IMR-90 (cell line): ENCODE results near the gene ADCK1. TPM values are rescaled to one million over a fixed set of nuclear protein-coding genes. Genes with fewer than 3 reads are reported as not detected.

Experiments used
- ATAC-seq: fragments of 200-7000 bp; cut with Tn5 transposase; 2 replicates; pipeline ENCODE4 v1.9.1; 2020; ENCODE audit warnings: low read depth, mild to moderate bottlenecking, moderate library complexity
- BruUV-seq: library from RNA; stranded (reverse); fragments of 400-500 nt; replicated peaks from 2 replicates; lab custom pipeline; 2021; lab: Mats Ljungman, UMichigan
- CTCF ChIA-PET: fragments of 300-600 bp; formaldehyde crosslinking; extraction: SDS; loops from one replicate; lab custom pipeline; 2021; ENCODE audit warnings: antibody characterized with exemption; lab: Yijun Ruan, JAX
- POLR2A ChIA-PET: fragments of 300-600 bp; sonication (Branson Sonifier 250); formaldehyde crosslinking; loops from one replicate; lab custom pipeline; 2022; ENCODE audit warnings: antibody characterized with exemption; ENCODE audit not compliant: unreplicated experiment; lab: Charles Lee
- DNase-seq: peaks from one replicate; pipeline ENCODE4 v3.0.0; 2013
- H2AFZ ChIP-seq: replicated peaks from 2 replicates; pipeline ENCODE3; 2013; ENCODE audit warnings: low read length, mild to moderate bottlenecking; ENCODE audit not compliant: poor library complexity
- H2AK5ac ChIP-seq: 2 replicates; pipeline ENCODE4 v1.6.1; 2013; ENCODE audit warnings: low read depth, low read length, inconsistent platforms
- H2AK9ac ChIP-seq: replicated peaks from 2 replicates; pipeline ENCODE3; 2013; ENCODE audit warnings: mild to moderate bottlenecking, low read depth, low read length, moderate library complexity; ENCODE audit not compliant: poor library complexity
- H2BK120ac ChIP-seq: 2 replicates; pipeline ENCODE4 v1.6.1; 2013; ENCODE audit warnings: low read depth, low read length, inconsistent platforms
- H2BK15ac ChIP-seq: 3 replicates; pipeline ENCODE4 v1.6.1; 2013; ENCODE audit warnings: low read depth, low read length, inconsistent platforms
- H2BK20ac ChIP-seq: 2 replicates; pipeline ENCODE4 v1.6.1; 2013; ENCODE audit warnings: low read depth, mild to moderate bottlenecking, inconsistent platforms, low read length, moderate library complexity
- H2BK5ac ChIP-seq: 2 replicates; pipeline ENCODE4 v1.6.1; 2013; ENCODE audit warnings: mild to moderate bottlenecking, low read depth, low read length, inconsistent platforms; ENCODE audit not compliant: poor library complexity, severe bottlenecking
- H3K14ac ChIP-seq: replicated peaks from 2 replicates; pipeline ENCODE4 v1.6.1; 2013; ENCODE audit warnings: low read depth, low read length, inconsistent platforms
- H3K18ac ChIP-seq: 2 replicates; pipeline ENCODE4 v1.6.1; 2013; ENCODE audit warnings: low read depth, low read length, control low read depth
- H3K23ac ChIP-seq: 2 replicates; pipeline ENCODE4 v1.6.1; 2013; ENCODE audit warnings: low read depth, low read length, inconsistent platforms
- H3K27ac ChIP-seq: 2 replicates; pipeline ENCODE4 v1.5.1; 2013; ENCODE audit warnings: mild to moderate bottlenecking, control low read depth, low read length; ENCODE audit not compliant: insufficient read depth
- H3K27me3 ChIP-seq: 2 replicates; pipeline ENCODE4 v1.6.1; 2013; ENCODE audit warnings: low read length; ENCODE audit not compliant: control insufficient read depth, insufficient read depth
- H3K36me3 ChIP-seq: 2 replicates; pipeline ENCODE4 v1.6.1; 2013; ENCODE audit warnings: low read length, mixed read lengths; ENCODE audit not compliant: control insufficient read depth, insufficient read depth
- H3K4ac ChIP-seq: 2 replicates; pipeline ENCODE4 v1.6.1; 2013; ENCODE audit warnings: low read depth, low read length, inconsistent platforms
- H3K4me1 ChIP-seq: 2 replicates; pipeline ENCODE4 v1.6.1; 2013; ENCODE audit warnings: low read length, mixed read lengths; ENCODE audit not compliant: control insufficient read depth, insufficient read depth
- H3K4me2 ChIP-seq: 2 replicates; pipeline ENCODE4 v1.6.1; 2013; ENCODE audit warnings: low read depth, mild to moderate bottlenecking, control low read depth, low read length, moderate library complexity
- H3K4me3 ChIP-seq: 2 replicates; pipeline ENCODE4 v1.5.1; 2013; ENCODE audit warnings: low read depth, mild to moderate bottlenecking, control low read depth, low read length, moderate library complexity; ENCODE audit not compliant: insufficient read depth
- H3K56ac ChIP-seq: 2 replicates; pipeline ENCODE4 v1.6.1; 2013; ENCODE audit warnings: low read length, inconsistent platforms; ENCODE audit not compliant: insufficient read depth; ENCODE audit errors: extremely low read depth
- H3K79me1 ChIP-seq, 2 experiments: 2 replicates each; pipeline ENCODE4 v1.6.1; 2013; ENCODE audit warnings: low read length in 2 of 2, inconsistent platforms in 1 of 2, low read depth in 1 of 2
- H3K9ac ChIP-seq: 2 replicates; pipeline ENCODE4 v1.6.1; 2013; ENCODE audit warnings: low read depth, low read length, control low read depth
- H3K9me1 ChIP-seq: 2 replicates; pipeline ENCODE4 v1.6.1; 2013; ENCODE audit warnings: low read length, inconsistent platforms; ENCODE audit not compliant: insufficient read depth
- H3K9me3 ChIP-seq: 2 replicates; pipeline ENCODE4 v1.6.1; 2013; ENCODE audit warnings: low read length; ENCODE audit not compliant: control insufficient read depth, insufficient read depth
- H4K20me1 ChIP-seq: 2 replicates; pipeline ENCODE4 v1.6.1; 2013; ENCODE audit warnings: low read length, inconsistent platforms; ENCODE audit not compliant: insufficient read depth
- H4K5ac ChIP-seq: 2 replicates; pipeline ENCODE4 v1.6.1; 2013; ENCODE audit warnings: mild to moderate bottlenecking, low read depth, low read length, control low read depth
- H4K8ac ChIP-seq, 2 experiments: 2 replicates each; pipeline ENCODE4 v1.6.1; 2013; ENCODE audit warnings: low read depth in 2 of 2, low read length in 2 of 2, control low read depth in 1 of 2, inconsistent platforms in 1 of 2
- H4K91ac ChIP-seq: 2 replicates; pipeline ENCODE4 v1.6.1; 2013; ENCODE audit warnings: low read depth, low read length, inconsistent platforms; ENCODE audit not compliant: insufficient read depth
- BHLHE40 ChIP-seq: fragments of 150-350 bp; IDR thresholded peaks from 2 replicates; pipeline ENCODE4 v1.6.1; 2016; ENCODE audit warnings: mild to moderate bottlenecking, low read depth, low read length
- CEBPB ChIP-seq: IDR thresholded peaks from 2 replicates; pipeline ENCODE4 v1.6.1; 2012; ENCODE audit warnings: low read depth, low read length, improper control_type of control experiment
- ELK1 ChIP-seq: fragments of 150-350 bp; IDR thresholded peaks from 2 replicates; pipeline ENCODE4 v1.6.1; 2016; ENCODE audit warnings: low read depth, mild to moderate bottlenecking, low read length, moderate library complexity, borderline replicate concordance
- FOS ChIP-seq: fragments of 150-350 bp; IDR thresholded peaks from 2 replicates; pipeline ENCODE4 v1.6.1; 2016; ENCODE audit warnings: low read depth, low read length
- MAFK ChIP-seq: IDR thresholded peaks from 2 replicates; pipeline ENCODE4 v1.6.1; 2012; ENCODE audit warnings: low read depth, low read length, improper control_type of control experiment
- MAZ ChIP-seq: IDR thresholded peaks from 2 replicates; pipeline ENCODE4 v1.6.1; 2012; ENCODE audit warnings: low read depth, mild to moderate bottlenecking, low read length, improper control_type of control experiment, moderate library complexity, borderline replicate concordance
- MXI1 ChIP-seq: IDR thresholded peaks from 2 replicates; pipeline ENCODE4 v1.6.1; 2012; ENCODE audit warnings: low read depth, mild to moderate bottlenecking, low read length, moderate library complexity, borderline replicate concordance
- NFE2L2 ChIP-seq: fragments of 150-350 bp; IDR thresholded peaks from 2 replicates; pipeline ENCODE4 v1.6.1; 2016; ENCODE audit warnings: low read depth, mild to moderate bottlenecking, low read length
- POLR2A ChIP-seq: IDR thresholded peaks from 2 replicates; pipeline ENCODE4 v1.6.1; 2012; ENCODE audit warnings: mild to moderate bottlenecking, low read depth, low read length
- RAD21 ChIP-seq: IDR thresholded peaks from 2 replicates; pipeline ENCODE4 v1.6.1; 2012; ENCODE audit warnings: low read length, improper control_type of control experiment
- RCOR1 ChIP-seq: IDR thresholded peaks from 2 replicates; pipeline ENCODE4 v1.6.1; 2012; ENCODE audit warnings: mild to moderate bottlenecking, low read length, improper control_type of control experiment; ENCODE audit not compliant: insufficient replicate concordance
- RFX5 ChIP-seq: IDR thresholded peaks from 2 replicates; pipeline ENCODE4 v1.8.0; 2012; ENCODE audit warnings: low read depth, mild to moderate bottlenecking, low read length, moderate library complexity
- SMC3 ChIP-seq: fragments of 150-350 bp; IDR thresholded peaks from 2 replicates; pipeline ENCODE4 v1.6.1; 2016; ENCODE audit warnings: low read depth, mild to moderate bottlenecking, antibody characterized with exemption, low read length, moderate library complexity
- USF2 ChIP-seq: fragments of 150-350 bp; IDR thresholded peaks from 2 replicates; pipeline ENCODE4 v1.6.1; 2017; ENCODE audit warnings: mild to moderate bottlenecking, antibody characterized with exemption, low read length, low read depth
- WGBS, 2 experiments: methylation state at CpG; one replicate each; pipeline versions ENCODE4 v1.1.5 to v1.1.7; 2013; ENCODE audit warnings: missing lambda C conversion rate in 2 of 2; ENCODE audit not compliant: insufficient read length in 1 of 2; ENCODE audit errors: extremely low coverage in 2 of 2; 5-methylcytosine and 5-hydroxymethylcytosine counted together
- dilution Hi-C: fragments of 300-500 bp; cut with HindIII; formaldehyde crosslinking; loops from one replicate; pipeline ENCODE4 v1.14.3; 2018; ENCODE audit warnings: low sequenced_read_pairs; ENCODE audit not compliant: unreplicated experiment
- in situ Hi-C: fragments of 300-500 bp; cut with MboI; formaldehyde crosslinking; loops from 3 replicates; pipeline ENCODE4 v1.14.3; 2019; ENCODE audit warnings: low sequenced_read_pairs, inconsistent platforms, mixed read lengths
- intact Hi-C: fragments of 100-400 bp; cut with micrococcal nuclease; formaldehyde crosslinking; loops from 2 replicates; pipeline ENCODE4 v1.10.0; 2022
- polyA plus RNA-seq, 3 experiments: library from polyadenylated mRNA; depleted of rRNA; stranded (reverse); fragments of >200 nt; gene quantifications; 2 replicates each; pipeline ENCODE4 v1.2.3, GENCODE V29; 2012; ENCODE audit warnings: low replicate concordance in 1 of 3
- total RNA-seq: library from RNA; depleted of rRNA; stranded (reverse); fragments of >200 nt; gene quantifications from 2 replicates; pipeline ENCODE4 v1.2.3, GENCODE V29; 2012
- TF ChIP-seq, protein P1 (sequence below): conservative IDR thresholded peaks from 2 replicates; pipeline ENCODE4 v1.5.1; 2012; ENCODE audit warnings: mild to moderate bottlenecking, low read depth, low read length, improper control_type of control experiment

ADCK1 gene
- total and polyA plus RNA-seq, 2 of the 4 experiments (the other 2 are of a cell fraction): 1.6 to 4.6 TPM

DNA sequence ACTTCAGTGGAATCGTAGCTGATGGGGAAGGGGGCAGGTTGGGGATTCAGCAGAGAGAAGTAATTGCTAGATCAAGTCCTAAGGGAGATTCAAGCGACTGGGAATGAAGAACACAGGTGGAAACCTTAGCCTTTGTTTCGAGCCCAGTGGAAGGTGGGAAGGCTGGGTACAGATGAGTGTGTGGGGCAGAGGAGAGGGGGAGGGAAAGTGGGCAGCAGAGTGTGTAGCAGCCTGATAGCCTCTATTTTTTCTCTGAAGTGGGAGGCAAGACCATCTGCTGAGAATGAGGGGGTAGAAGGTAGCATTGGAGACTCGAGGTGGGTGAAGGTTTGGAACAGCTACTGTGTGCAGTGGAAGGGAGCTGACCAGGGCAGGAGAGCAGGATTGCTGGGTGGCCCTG lies 91.0 kb downstream of the ADCK1 start:
- ChIA-PET CTCF (interaction anchor here (0.6 kb wide), 1 partner anchor 530 kb away, joined by 3 read pairs; no protein-coding TSS in a partner anchor), POLR2A (no interaction called here)
- Histone ChIP-seq H3K18ac (no peak overlapping the region), H4K20me1 (no peaks in the 10 kb centered on the region), H2BK120ac (no peak overlapping the region), H3K4me1 (peaks cover 1% of the 10 kb centered on the region; the same call in 1 of the 2 replicates), H3K56ac (no peak overlapping the region), H2AFZ (no peak overlapping the region), H4K91ac (no peak overlapping the region), H3K4me2 (no peak overlapping the region), H3K9me1 (no peaks in the 10 kb centered on the region; the same call in 1 of the 2 replicates), H4K5ac (no peak overlapping the region), H3K14ac (no peak overlapping the region), H4K8ac (no peak overlapping the region), H3K9ac (no peak overlapping the region), H3K36me3 (no peaks in the 10 kb centered on the region), H3K27me3 (no peaks in the 10 kb centered on the region), H2BK15ac (no peak overlapping the region), H3K27ac (no peak overlapping the region), H3K4ac (no peak overlapping the region), H2AK5ac (no peak overlapping the region), H3K79me1 (no peaks in the 10 kb centered on the region), H2AK9ac (no peak overlapping the region), H3K9me3 (no peaks in the 10 kb centered on the region), H3K23ac (no peak overlapping the region), H2BK5ac (no peak overlapping the region), H2BK20ac (no peak overlapping the region), H3K4me3 (no peak overlapping the region)
- WGBS, 2 experiments: 72% methylated on average over 2 of the region's 4 CpGs; no CpG with 5 or more reads in 1 of the 2 experiments
- no peak for TF ChIP-seq USF2
- TF ChIP-seq FOS: no peak
- TF ChIP-seq, protein P1, sequence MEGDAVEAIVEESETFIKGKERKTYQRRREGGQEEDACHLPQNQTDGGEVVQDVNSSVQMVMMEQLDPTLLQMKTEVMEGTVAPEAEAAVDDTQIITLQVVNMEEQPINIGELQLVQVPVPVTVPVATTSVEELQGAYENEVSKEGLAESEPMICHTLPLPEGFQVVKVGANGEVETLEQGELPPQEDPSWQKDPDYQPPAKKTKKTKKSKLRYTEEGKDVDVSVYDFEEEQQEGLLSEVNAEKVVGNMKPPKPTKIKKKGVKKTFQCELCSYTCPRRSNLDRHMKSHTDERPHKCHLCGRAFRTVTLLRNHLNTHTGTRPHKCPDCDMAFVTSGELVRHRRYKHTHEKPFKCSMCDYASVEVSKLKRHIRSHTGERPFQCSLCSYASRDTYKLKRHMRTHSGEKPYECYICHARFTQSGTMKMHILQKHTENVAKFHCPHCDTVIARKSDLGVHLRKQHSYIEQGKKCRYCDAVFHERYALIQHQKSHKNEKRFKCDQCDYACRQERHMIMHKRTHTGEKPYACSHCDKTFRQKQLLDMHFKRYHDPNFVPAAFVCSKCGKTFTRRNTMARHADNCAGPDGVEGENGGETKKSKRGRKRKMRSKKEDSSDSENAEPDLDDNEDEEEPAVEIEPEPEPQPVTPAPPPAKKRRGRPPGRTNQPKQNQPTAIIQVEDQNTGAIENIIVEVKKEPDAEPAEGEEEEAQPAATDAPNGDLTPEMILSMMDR: no peak
- TF ChIP-seq BHLHE40: no peak
- no peak for TF ChIP-seq RCOR1
- no peak for TF ChIP-seq CEBPB
- TF ChIP-seq NFE2L2: no peak
- no peak for TF ChIP-seq MXI1
- no peak for TF ChIP-seq SMC3
- no peak for TF ChIP-seq POLR2A
- no peak for TF ChIP-seq ELK1
- no peak for TF ChIP-seq RAD21
- TF ChIP-seq MAZ: no peak
- TF ChIP-seq RFX5: no peak
- TF ChIP-seq MAFK: no peak
- dilution Hi-C loops (no loop called here), in situ Hi-C loops (no loop called here), intact Hi-C loops (no loop called here)
- ATAC-seq: no peak
- BruUV-seq: no TSS peak
- no peak for DNase-seq
